Gastrocnemius medialis (tissue), 4 donors: ENCODE results near the gene TAAR8.

ENCODE experiments used
- CTCF ChIP-seq, 5 experiments: fragments of 450-650 bp in 3 of 5; fragments of 200-600 bp in 2 of 5; sonication (generic) in 2 of 5; IDR thresholded peaks in 4 of 5; conservative IDR thresholded peaks in 1 of 5; 1 replicate in 4 of 5; 2 replicates in 1 of 5; pipeline ENCODE4 v1.5.1; 2016 to 2019; ENCODE audit warnings: antibody characterized with exemption in 5 of 5, mild to moderate bottlenecking in 3 of 5, moderate library complexity in 3 of 5
- POLR2A ChIP-seq, 2 donors: fragments of 450-650 bp; IDR thresholded peaks; one replicate each; pipeline ENCODE4 v1.6.1; 2017; ENCODE audit warnings: antibody characterized with exemption in 2 of 2, mild to moderate bottlenecking in 2 of 2, moderate library complexity in 2 of 2

DNA sequence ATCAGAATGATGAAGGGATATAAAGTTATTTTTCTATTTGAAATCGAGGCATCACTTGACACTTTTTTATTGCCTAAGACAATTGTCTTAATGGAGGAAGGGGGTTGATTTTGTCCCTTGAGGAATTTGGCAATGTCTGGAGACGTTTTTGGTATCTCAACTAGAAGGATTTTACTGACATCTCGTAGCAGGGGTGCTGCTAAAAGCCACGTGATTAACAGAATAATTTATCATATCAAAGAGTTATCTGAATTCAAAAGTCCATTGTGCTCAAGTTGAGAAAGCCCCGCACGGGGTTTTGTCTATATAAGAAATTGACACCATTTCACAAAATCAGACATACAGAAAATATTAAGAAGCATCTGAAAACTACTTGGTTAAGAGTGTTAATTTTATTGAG, 16.1 kb downstream of the TAAR8 start:
- TF ChIP-seq CTCF (IDR thresholded peaks at IDR 0.05 in 4 of 5, conservative IDR thresholded peaks at IDR 0.05 in 1 of 5), result no peak
- no peak for TF ChIP-seq POLR2A (IDR thresholded peaks at IDR 0.05)
